HCT116 (cell line): ENCODE measurements around the gene WWOX. TPM values are rescaled to one million over a fixed set of nuclear protein-coding genes. Genes with fewer than 3 reads are reported as not detected.

Source experiments
- ATAC-seq: fragments of 200-7000 bp; cut with Tn5 transposase; 2 replicates; pipeline ENCODE4 v1.9.1; 2020; ENCODE audit warnings: mild to moderate bottlenecking, moderate library complexity
- BruUV-seq: library from RNA; stranded (reverse); fragments of 400-500 nt; replicated peaks from 2 replicates; lab custom pipeline; 2021; lab: Mats Ljungman, UMichigan
- CTCF ChIA-PET: fragments of 300-600 bp; sonication (Branson Sonifier 250); formaldehyde crosslinking; loops from one replicate; lab custom pipeline; 2021; ENCODE audit warnings: antibody characterized with exemption; lab: Charles Lee
- POLR2A ChIA-PET: fragments of 300-600, 350-600 bp; sonication (Branson Sonifier 250); formaldehyde crosslinking; loops from one replicate; lab custom pipeline; 2021; ENCODE audit warnings: antibody characterized with exemption; lab: Charles Lee
- RAD21 ChIA-PET, 2 experiments: fragments of 300-600 bp; sonication (Branson Sonifier 250); formaldehyde crosslinking; loops; one replicate each; lab custom pipeline; 2023; ENCODE audit warnings: low total read pairs in 2 of 2; ENCODE audit not compliant: uncharacterized antibody in 2 of 2, unreplicated experiment in 2 of 2, low non-redundant PET in 1 of 2; lab: Charles Lee
- DNase-seq: peaks from one replicate; pipeline ENCODE4 v3.0.0-alpha.2; 2010; ENCODE audit warnings: low read depth, low spot score
- H2AFZ ChIP-seq: fragments of 200-600 bp; shearing (Covaris generic), sonication (generic); 2 replicates; pipeline ENCODE4 v1.6.1; 2017; ENCODE audit warnings: low read depth, mixed run types, mixed read lengths, antibody characterized with exemption, low read length; ENCODE audit not compliant: poor library complexity, severe bottlenecking
- H3K27ac ChIP-seq: 2 replicates; pipeline ENCODE4 v1.5.1; 2012; ENCODE audit warnings: low read depth, low read length
- H3K27me3 ChIP-seq: fragments of 200-600 bp; sonication (generic); 2 replicates; pipeline ENCODE4 v1.6.1; 2016; ENCODE audit warnings: mixed run types, low read length, mixed read lengths; ENCODE audit not compliant: insufficient read depth
- H3K36me3 ChIP-seq, 2 experiments: fragments of 200-500 bp in 1 of 2; fragments of 200-600 bp in 1 of 2; sonication (Bioruptor generic) in 1 of 2; sonication (generic) in 1 of 2; 2 replicates each; pipeline versions ENCODE4 v1.5.1 to v1.6.1; 2014 to 2016; ENCODE audit warnings: low read length in 2 of 2, inconsistent platforms in 1 of 2, mixed read lengths in 1 of 2, mixed run types in 1 of 2; ENCODE audit not compliant: insufficient read depth in 2 of 2, control insufficient read depth in 1 of 2
- H3K4me1 ChIP-seq, 2 experiments: fragments of 200-600 bp in 1 of 2; sonication (generic) in 1 of 2; 2 replicates each; pipeline versions ENCODE4 v1.5.1 to v1.6.1; 2012 to 2017; ENCODE audit warnings: low read length in 2 of 2, inconsistent platforms in 1 of 2, mild to moderate bottlenecking in 1 of 2, mixed read lengths in 1 of 2, mixed run types in 1 of 2, moderate library complexity in 1 of 2; ENCODE audit not compliant: insufficient read depth in 2 of 2, control insufficient read depth in 1 of 2
- H3K4me2 ChIP-seq: fragments of 200-600 bp; sonication (generic); 2 replicates; pipeline ENCODE4 v1.6.1; 2017; ENCODE audit warnings: mixed run types, low read length, mixed read lengths
- H3K4me3 ChIP-seq, 2 experiments: fragments of 200-600 bp in 1 of 2; sonication (generic) in 1 of 2; replicated peaks in 1 of 2; 2 replicates each; pipeline ENCODE4 v1.5.1; 2011 to 2016; ENCODE audit warnings: low read length in 2 of 2, control low read depth in 1 of 2, low read depth in 1 of 2, mild to moderate bottlenecking in 1 of 2, mixed read lengths in 1 of 2, mixed run types in 1 of 2
- H3K79me2 ChIP-seq: fragments of 200-600 bp; sonication (generic); 2 replicates; pipeline ENCODE4 v1.6.1; 2017; ENCODE audit warnings: mild to moderate bottlenecking, mixed run types, low read length, moderate library complexity, mixed read lengths; ENCODE audit not compliant: insufficient read depth
- H3K9ac ChIP-seq: fragments of 200-600 bp; sonication (generic); 2 replicates; pipeline ENCODE4 v1.6.1; 2016; ENCODE audit warnings: low read length, mixed read lengths
- H3K9me2 ChIP-seq: fragments of 200-600 bp; sonication (generic), shearing (Covaris generic); 2 replicates; pipeline ENCODE4 v1.6.1; 2017; ENCODE audit warnings: mixed run types, mild to moderate bottlenecking, moderate library complexity; ENCODE audit not compliant: insufficient read depth
- H3K9me3 ChIP-seq, 2 experiments: fragments of 200-500 bp in 1 of 2; fragments of 200-600 bp in 1 of 2; sonication (Bioruptor generic) in 1 of 2; sonication (generic) in 1 of 2; 2 replicates each; pipeline ENCODE4 v1.6.1; 2014 to 2017; ENCODE audit warnings: low read length in 2 of 2, mixed read lengths in 2 of 2, inconsistent platforms in 1 of 2, low read depth in 1 of 2, mild to moderate bottlenecking in 1 of 2, mixed run types in 1 of 2, moderate library complexity in 1 of 2; ENCODE audit not compliant: control insufficient read depth in 1 of 2, insufficient read depth in 1 of 2
- H4K20me1 ChIP-seq: fragments of 200-600 bp; sonication (generic), shearing (Covaris generic); 2 replicates; pipeline ENCODE4 v1.6.1; 2017; ENCODE audit warnings: mixed run types, mild to moderate bottlenecking, moderate library complexity; ENCODE audit not compliant: insufficient read depth
- CEBPB ChIP-seq: IDR thresholded peaks from 2 replicates; pipeline ENCODE4 v1.6.1; 2012; ENCODE audit warnings: low read depth
- REST ChIP-seq: IDR thresholded peaks from 2 replicates; pipeline ENCODE4 v1.6.1; 2012; ENCODE audit warnings: low read depth
- ZBTB33 ChIP-seq: IDR thresholded peaks from 2 replicates; pipeline ENCODE4 v1.6.1; 2011; ENCODE audit warnings: mild to moderate bottlenecking, low read length, moderate library complexity; ENCODE audit not compliant: insufficient replicate concordance; ENCODE audit errors: extremely low read depth
- ZFX ChIP-seq: fragments of 450-650 bp; IDR thresholded peaks from 2 replicates; pipeline ENCODE4 v1.6.1; 2017
- intact Hi-C: fragments of 100-400 bp; cut with micrococcal nuclease; formaldehyde crosslinking; loops from 2 replicates; pipeline ENCODE4 v1.10.0; 2022
- total RNA-seq: library from RNA; stranded (reverse); gene quantifications from one replicate; pipeline ENCODE4 v1.2.1, GENCODE V29; 2021; ENCODE audit not compliant: unreplicated experiment

WWOX gene
- total RNA-seq, 1 experiment from 2014 or later: 13.7 TPM

GRCh38 chr16:79079656-79080420, 980.4 kb downstream of the WWOX start:
- no peaks in the 10 kb centered on the region for H3K4me1 ChIP-seq
- POLR2A ChIA-PET: no interaction called here
- RAD21 ChIA-PET: no interaction called here
- CTCF ChIA-PET: no interaction called here
- H4K20me1 ChIP-seq: no peaks in the 10 kb centered on the region
- no peak for TF ChIP-seq REST
- intact Hi-C loops: no loop called here
- no peak overlapping the region for H2AFZ ChIP-seq
- no peaks in the 10 kb centered on the region for H3K9me2 ChIP-seq
- DNase-seq (no peak), ATAC-seq (no peak)
- no peaks in the 10 kb centered on the region for H3K27me3 ChIP-seq
- no peaks in the 10 kb centered on the region for H3K36me3 ChIP-seq
- peaks cover 0 to 11% of the 10 kb centered on the region in 2 experiments; a peak in 2 of 4 replicates for H3K9me3 ChIP-seq
- no peak overlapping the region for H3K9ac ChIP-seq
- H3K4me2 ChIP-seq: no peak overlapping the region
- no peak overlapping the region for H3K4me3 ChIP-seq
- no peaks in the 10 kb centered on the region for H3K79me2 ChIP-seq
- no TSS peak for BruUV-seq
- no peak overlapping the region for H3K27ac ChIP-seq

GRCh38 chr16:79081297-79082066, 982.0 kb downstream of the WWOX start:
- no peaks in the 10 kb centered on the region for H3K36me3 ChIP-seq
- TF ChIP-seq ZFX: 0 out of 2 replicates have a peak, but pooled peaks have one; percentile 9
- TF ChIP-seq ZBTB33: no peak
- no peak for TF ChIP-seq CEBPB
- TF ChIP-seq, all 23 proteins: peak for 1
- Histone ChIP-seq H3K9me3 (peaks cover 4 to 11% of the 10 kb centered on the region in 2 experiments; a peak in 2 of 4 replicates), H3K4me1 (no peaks in the 10 kb centered on the region), H3K4me2 (no peak overlapping the region), H3K79me2 (no peaks in the 10 kb centered on the region), H3K27me3 (no peaks in the 10 kb centered on the region), H2AFZ (no peak overlapping the region), H3K4me3 (no peak overlapping the region), H3K9ac (no peak overlapping the region), H4K20me1 (no peaks in the 10 kb centered on the region), H3K27ac (no peak overlapping the region), H3K9me2 (no peaks in the 10 kb centered on the region)
- POLR2A ChIA-PET: no interaction called here
- CTCF ChIA-PET: no interaction called here
- DNase-seq (no peak), ATAC-seq (no peak)
- RAD21 ChIA-PET: no interaction called here
- no TSS peak for BruUV-seq
- intact Hi-C loops: no loop called here
